ENCODE results near the gene PODXL.

- TF ChIP-seq, protein P1, sequence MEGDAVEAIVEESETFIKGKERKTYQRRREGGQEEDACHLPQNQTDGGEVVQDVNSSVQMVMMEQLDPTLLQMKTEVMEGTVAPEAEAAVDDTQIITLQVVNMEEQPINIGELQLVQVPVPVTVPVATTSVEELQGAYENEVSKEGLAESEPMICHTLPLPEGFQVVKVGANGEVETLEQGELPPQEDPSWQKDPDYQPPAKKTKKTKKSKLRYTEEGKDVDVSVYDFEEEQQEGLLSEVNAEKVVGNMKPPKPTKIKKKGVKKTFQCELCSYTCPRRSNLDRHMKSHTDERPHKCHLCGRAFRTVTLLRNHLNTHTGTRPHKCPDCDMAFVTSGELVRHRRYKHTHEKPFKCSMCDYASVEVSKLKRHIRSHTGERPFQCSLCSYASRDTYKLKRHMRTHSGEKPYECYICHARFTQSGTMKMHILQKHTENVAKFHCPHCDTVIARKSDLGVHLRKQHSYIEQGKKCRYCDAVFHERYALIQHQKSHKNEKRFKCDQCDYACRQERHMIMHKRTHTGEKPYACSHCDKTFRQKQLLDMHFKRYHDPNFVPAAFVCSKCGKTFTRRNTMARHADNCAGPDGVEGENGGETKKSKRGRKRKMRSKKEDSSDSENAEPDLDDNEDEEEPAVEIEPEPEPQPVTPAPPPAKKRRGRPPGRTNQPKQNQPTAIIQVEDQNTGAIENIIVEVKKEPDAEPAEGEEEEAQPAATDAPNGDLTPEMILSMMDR (IDR thresholded peaks at IDR 0.05; ENCODE audit: low read length), result no peak
- no peak for TF ChIP-seq EZH2 (optimal IDR thresholded peaks at IDR 0.05; ENCODE audit: low read depth, low read length)
Observed at GRCh38 chr7:131529179-131529578, 27.2 kb downstream of the PODXL start.

Data from MM.1S (cell line).